Endothelial cell of umbilical vein (primary cell): ENCODE results near the gene NPNT. TPM values are rescaled to one million over a fixed set of nuclear protein-coding genes. Genes with fewer than 3 reads are reported as not detected.

Source experiments
- BruUV-seq: library from RNA; stranded (reverse); fragments of 400-500 nt; replicated peaks from 2 replicates; lab custom pipeline; 2021; lab: Mats Ljungman, UMichigan
- CTCF ChIA-PET: fragments of 300-600, 350-600 bp; sonication (Branson Sonifier 250); formaldehyde crosslinking; loops from one replicate; lab custom pipeline; 2021; ENCODE audit warnings: antibody characterized with exemption, inconsistent platforms; lab: Charles Lee
- POLR2A ChIA-PET: fragments of 300-600, 350-600 bp; sonication (Branson Sonifier 250); formaldehyde crosslinking; loops from one replicate; lab custom pipeline; 2021; ENCODE audit warnings: antibody characterized with exemption, inconsistent platforms; lab: Charles Lee
- DNase-seq: peaks from one replicate; pipeline ENCODE4 v3.0.0-alpha.2; 2011; ENCODE audit warnings: low read depth, low spot score
- FAIRE-seq: peaks from 2 replicates; lab custom pipeline; 2011; peaks lifted over from hg19 to GRCh38; lab: Jason Lieb, UNC
- H2AFZ ChIP-seq: 2 replicates; pipeline ENCODE4 v1.6.0; 2012; ENCODE audit warnings: low read depth, low read length, control low read depth, inconsistent platforms
- H3K27ac ChIP-seq: 2 replicates; pipeline ENCODE4 v1.5.1; 2011; ENCODE audit warnings: low read depth, mild to moderate bottlenecking, control low read depth, low read length, moderate library complexity; ENCODE audit not compliant: insufficient read depth
- H3K27me3 ChIP-seq, 2 experiments: 2 replicates each; pipeline versions ENCODE4 v1.6.0 to v1.6.1; 2011; ENCODE audit warnings: low read length in 2 of 2, mixed read lengths in 1 of 2; ENCODE audit not compliant: control insufficient read depth in 2 of 2, insufficient read depth in 2 of 2
- H3K36me3 ChIP-seq, 2 experiments: 2 replicates in 1 of 2; 3 replicates in 1 of 2; pipeline ENCODE4 v1.5.1; 2011; ENCODE audit warnings: low read length in 2 of 2, mild to moderate bottlenecking in 1 of 2, moderate library complexity in 1 of 2; ENCODE audit not compliant: control insufficient read depth in 2 of 2, insufficient read depth in 2 of 2; ENCODE audit errors: extremely low read depth in 1 of 2
- H3K4me1 ChIP-seq: 3 replicates; pipeline ENCODE4 v1.5.1; 2011; ENCODE audit warnings: mild to moderate bottlenecking, low read length; ENCODE audit not compliant: control insufficient read depth, insufficient read depth; ENCODE audit errors: extremely low read depth
- H3K4me2 ChIP-seq: 2 replicates; pipeline ENCODE4 v1.6.1; 2011; ENCODE audit warnings: low read length, control low read depth, mixed read lengths; ENCODE audit not compliant: insufficient read depth
- H3K4me3 ChIP-seq, 3 experiments: fragments of 200-600 bp in 1 of 3; sonication (generic), shearing (Covaris generic) in 1 of 3; replicated peaks in 1 of 3; 2 replicates each; pipeline ENCODE4 v1.5.1; 2011 to 2016; ENCODE audit warnings: control low read depth in 3 of 3, low read length in 3 of 3, mild to moderate bottlenecking in 2 of 3, inconsistent platforms in 1 of 3, low read depth in 1 of 3, moderate library complexity in 1 of 3; ENCODE audit not compliant: insufficient read depth in 1 of 3
- H3K79me2 ChIP-seq: 2 replicates; pipeline ENCODE4 v1.6.0; 2012; ENCODE audit warnings: low read length, inconsistent platforms; ENCODE audit not compliant: control insufficient read depth, insufficient read depth
- H3K9ac ChIP-seq: replicated peaks from 2 replicates; pipeline ENCODE3; 2011; ENCODE audit warnings: low read length, control low read depth; ENCODE audit not compliant: insufficient read depth; ENCODE audit errors: extremely low read depth
- H3K9me1 ChIP-seq: replicated peaks from 3 replicates; pipeline ENCODE4 v1.6.0; 2011; ENCODE audit warnings: mild to moderate bottlenecking, low read length; ENCODE audit not compliant: control insufficient read depth, insufficient read depth; ENCODE audit errors: extremely low read depth
- H3K9me3 ChIP-seq: replicated peaks from 2 replicates; pipeline ENCODE4 v1.5.1; 2012; ENCODE audit warnings: low read length, inconsistent platforms; ENCODE audit not compliant: control insufficient read depth, insufficient read depth
- H4K20me1 ChIP-seq: replicated peaks from 2 replicates; pipeline ENCODE3; 2011; ENCODE audit warnings: mild to moderate bottlenecking, low read length; ENCODE audit not compliant: control insufficient read depth, insufficient read depth; ENCODE audit errors: extremely low read depth
- CTCF ChIP-seq, 2 donors: IDR thresholded peaks; 1 replicate in 1 of 2; 2 replicates in 1 of 2; pipeline ENCODE4 v1.5.1; 2011; ENCODE audit warnings: low read length in 2 of 2, mild to moderate bottlenecking in 2 of 2, moderate library complexity in 2 of 2, control low read depth in 1 of 2, inconsistent platforms in 1 of 2, low read depth in 1 of 2; ENCODE audit not compliant: insufficient read depth in 1 of 2; ENCODE audit errors: extremely low read depth in 1 of 2
- EZH2 ChIP-seq: IDR thresholded peaks from 2 replicates; pipeline ENCODE4 v1.6.1; 2012; ENCODE audit warnings: borderline replicate concordance, low read depth, mild to moderate bottlenecking, moderate library complexity, low read length, inconsistent platforms; ENCODE audit not compliant: severe bottlenecking
- FOS ChIP-seq: IDR thresholded peaks from 2 replicates; pipeline ENCODE4 v1.6.1; 2011; ENCODE audit warnings: mild to moderate bottlenecking, low read length, moderate library complexity, borderline replicate concordance; ENCODE audit not compliant: insufficient read depth
- GATA2 ChIP-seq: IDR thresholded peaks from 2 replicates; pipeline ENCODE4 v1.7.0; 2011; ENCODE audit warnings: low read depth, mild to moderate bottlenecking, moderate library complexity, mixed read lengths, low read length; ENCODE audit not compliant: insufficient read length, insufficient read depth
- JUN ChIP-seq: IDR thresholded peaks from 2 replicates; pipeline ENCODE4 v1.6.1; 2011; ENCODE audit warnings: borderline replicate concordance, low read depth; ENCODE audit not compliant: insufficient read length, insufficient read depth
- MYC ChIP-seq: IDR thresholded peaks from one replicate; pipeline ENCODE4 v1.6.1; 2011; ENCODE audit warnings: mild to moderate bottlenecking, low read depth, low read length
- POLR2A ChIP-seq: IDR thresholded peaks from 2 replicates; pipeline ENCODE4 v1.6.1; 2012; ENCODE audit warnings: low read depth, mild to moderate bottlenecking, control low read depth, low read length
- POLR2AphosphoS5 ChIP-seq: IDR thresholded peaks from 2 replicates; pipeline ENCODE4 v1.6.1; 2012; ENCODE audit warnings: low read depth, mild to moderate bottlenecking, control low read depth, low read length, moderate library complexity; ENCODE audit not compliant: insufficient read depth
- dilution Hi-C: fragments of 300-500 bp; cut with MboI; formaldehyde crosslinking; loops from one replicate; pipeline ENCODE4 v1.15.0; 2019; ENCODE audit warnings: low sequenced_read_pairs; ENCODE audit not compliant: extremely low pct_ligation_motif_present
- intact Hi-C: fragments of 100-400 bp; cut with micrococcal nuclease; formaldehyde crosslinking; loops from one replicate; pipeline ENCODE4 v1.10.0; 2022
- polyA plus RNA-seq, 4 experiments: library from polyadenylated mRNA; depleted of rRNA in 3 of 4; stranded (reverse) in 3 of 4; unstranded in 1 of 4; fragments of >200 nt; gene quantifications; 2 replicates each; pipeline versions ENCODE4 v1.2.1 to v1.2.3, GENCODE V29; 2011 to 2012; ENCODE audit warnings: missing spikeins in 1 of 4
- total RNA-seq: library from RNA; stranded (reverse); gene quantifications from 2 replicates; pipeline ENCODE4 v1.2.3, GENCODE V29; 2021
- TF ChIP-seq, protein P1 (sequence below): IDR thresholded peaks from 2 replicates; pipeline ENCODE4 v1.6.1; 2011; ENCODE audit not compliant: insufficient read depth, insufficient read length

NPNT gene
- total and polyA plus RNA-seq, 2 donors (not counting 3 experiments of a cell fraction or from before 2014, with no cell fraction given): not detected

- H3K9me3 ChIP-seq: no peaks in the 10 kb centered on the region
- intact Hi-C loops (no loop called here), dilution Hi-C loops (no loop called here)
- H3K36me3 ChIP-seq: no peaks in the 10 kb centered on the region
- no peaks in the 10 kb centered on the region for H4K20me1 ChIP-seq
- no peak for DNase-seq
- no peak overlapping the region for H3K4me3 ChIP-seq
- H2AFZ ChIP-seq: no peak overlapping the region
- FAIRE-seq: no peak
- no peaks in the 10 kb centered on the region for H3K4me1 ChIP-seq
- H3K9me1 ChIP-seq: no peaks in the 10 kb centered on the region
- no TSS peak for BruUV-seq
- POLR2A ChIA-PET: no interaction called here
- no peak overlapping the region for H3K9ac ChIP-seq
- TF ChIP-seq POLR2A: no peak
- no peaks in the 10 kb centered on the region for H3K79me2 ChIP-seq
- CTCF ChIA-PET: no interaction called here
- no peaks in the 10 kb centered on the region for H3K27me3 ChIP-seq
- no peak overlapping the region for H3K27ac ChIP-seq
- H3K4me2 ChIP-seq: no peak overlapping the region
These were observed 24.3 kb upstream of the NPNT start for GRCh38 chr4:105870963-105871362.

GRCh38 chr4:105871997-105872396 lies 23.3 kb upstream of the NPNT start:
- intact Hi-C loops (no loop called here), dilution Hi-C loops (no loop called here)
- Histone ChIP-seq H3K9me3 (no peaks in the 10 kb centered on the region), H3K9me1 (no peaks in the 10 kb centered on the region), H3K36me3 (no peaks in the 10 kb centered on the region), H3K27me3 (no peaks in the 10 kb centered on the region), H4K20me1 (no peaks in the 10 kb centered on the region), H3K4me2 (no peak overlapping the region), H3K79me2 (no peaks in the 10 kb centered on the region), H2AFZ (no peak overlapping the region), H3K9ac (no peak overlapping the region), H3K4me3 (no peak overlapping the region), H3K27ac (no peak overlapping the region), H3K4me1 (no peaks in the 10 kb centered on the region)
- no TSS peak for BruUV-seq
- TF ChIP-seq FOS: no peak
- TF ChIP-seq JUN: no peak
- TF ChIP-seq POLR2A: no peak
- no peak for TF ChIP-seq MYC
- TF ChIP-seq CTCF (IDR thresholded peaks at IDR 0.05; ENCODE audit: extremely low read depth in 1 of 2, insufficient read depth in 1 of 2, low read depth in 1 of 2, low read length in 2 of 2): no peak
- TF ChIP-seq GATA2: no peak
- TF ChIP-seq POLR2AphosphoS5: no peak
- TF ChIP-seq EZH2: no peak
- TF ChIP-seq, protein P1, sequence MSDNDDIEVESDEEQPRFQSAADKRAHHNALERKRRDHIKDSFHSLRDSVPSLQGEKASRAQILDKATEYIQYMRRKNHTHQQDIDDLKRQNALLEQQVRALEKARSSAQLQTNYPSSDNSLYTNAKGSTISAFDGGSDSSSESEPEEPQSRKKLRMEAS: no peak
- no peak for DNase-seq
- ChIA-PET POLR2A (no interaction called here), CTCF (no interaction called here)
- no peak for FAIRE-seq
